WTC11 (cell line): ENCODE measurements around the gene ADAD2.

Experiments used
- FOXJ3 ChIP-seq: sonication (generic); formaldehyde crosslinking; IDR thresholded peaks from 2 replicates; pipeline ENCODE4 v1.9.0; 2021; ENCODE audit warnings: missing genetic modification reagents, mild to moderate bottlenecking, borderline replicate concordance
- NFYB ChIP-seq: sonication (generic); formaldehyde crosslinking; conservative IDR thresholded peaks from 2 replicates; pipeline ENCODE4 v1.8.0; 2022; ENCODE audit warnings: low read depth, missing genetic modification reagents
- RELA ChIP-seq: sonication (generic); formaldehyde crosslinking; IDR thresholded peaks from 2 replicates; pipeline ENCODE4 v1.8.1; 2022; ENCODE audit warnings: missing genetic modification reagents, mild to moderate bottlenecking, borderline replicate concordance
- SP1 ChIP-seq: sonication (generic); formaldehyde crosslinking; conservative IDR thresholded peaks from 2 replicates; pipeline ENCODE4 v1.8.1; 2022; ENCODE audit warnings: missing genetic modification reagents
- TF ChIP-seq, protein P1 (sequence below): sonication (generic); formaldehyde crosslinking; IDR thresholded peaks from 2 replicates; pipeline ENCODE4 v1.8.0; 2022; ENCODE audit warnings: mild to moderate bottlenecking, missing genetic modification reagents
- TF ChIP-seq, protein P2 (sequence below): sonication (generic); formaldehyde crosslinking; IDR thresholded peaks from 2 replicates; pipeline ENCODE4 v1.8.1; 2022; ENCODE audit warnings: low read depth, missing genetic modification reagents, borderline replicate concordance
- TF ChIP-seq, protein P3 (sequence below): fragments of 200-600 bp; IDR thresholded peaks from 2 replicates; pipeline ENCODE4 v1.8.0; 2022; ENCODE audit warnings: antibody characterized with exemption
- TF ChIP-seq, protein P4 (sequence below): sonication (generic); formaldehyde crosslinking; IDR thresholded peaks from 2 replicates; pipeline ENCODE4 v1.8.1; 2023; ENCODE audit warnings: mild to moderate bottlenecking, missing genetic modification reagents
- TF ChIP-seq, protein P5 (sequence below): sonication (generic); formaldehyde crosslinking; IDR thresholded peaks from 2 replicates; pipeline ENCODE4 v1.8.0; 2023; ENCODE audit warnings: missing genetic modification reagents

DNA sequence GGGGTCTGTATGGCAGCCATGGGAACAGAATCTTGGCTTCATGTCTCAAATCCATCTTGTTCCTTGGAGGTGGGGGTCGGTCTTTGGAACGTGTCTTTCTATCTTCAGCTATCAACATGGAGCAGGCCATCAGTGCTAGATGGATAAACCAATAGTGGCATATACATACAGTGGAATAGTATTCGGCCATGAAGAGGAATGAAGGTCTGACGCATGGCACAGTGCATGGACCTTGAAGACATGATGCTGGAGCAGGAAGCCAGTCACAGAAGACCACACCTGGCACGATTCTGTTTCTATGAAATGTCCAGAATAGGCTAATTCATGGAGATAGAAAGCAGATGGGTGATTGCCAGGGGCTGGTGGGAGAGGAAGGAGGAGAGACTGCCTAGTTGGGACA lies 41.1 kb downstream of the ADAD2 start:
- TF ChIP-seq, protein P1, sequence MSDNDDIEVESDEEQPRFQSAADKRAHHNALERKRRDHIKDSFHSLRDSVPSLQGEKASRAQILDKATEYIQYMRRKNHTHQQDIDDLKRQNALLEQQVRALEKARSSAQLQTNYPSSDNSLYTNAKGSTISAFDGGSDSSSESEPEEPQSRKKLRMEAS (CRISPR knock-in tag): no peak
- TF ChIP-seq, protein P2, sequence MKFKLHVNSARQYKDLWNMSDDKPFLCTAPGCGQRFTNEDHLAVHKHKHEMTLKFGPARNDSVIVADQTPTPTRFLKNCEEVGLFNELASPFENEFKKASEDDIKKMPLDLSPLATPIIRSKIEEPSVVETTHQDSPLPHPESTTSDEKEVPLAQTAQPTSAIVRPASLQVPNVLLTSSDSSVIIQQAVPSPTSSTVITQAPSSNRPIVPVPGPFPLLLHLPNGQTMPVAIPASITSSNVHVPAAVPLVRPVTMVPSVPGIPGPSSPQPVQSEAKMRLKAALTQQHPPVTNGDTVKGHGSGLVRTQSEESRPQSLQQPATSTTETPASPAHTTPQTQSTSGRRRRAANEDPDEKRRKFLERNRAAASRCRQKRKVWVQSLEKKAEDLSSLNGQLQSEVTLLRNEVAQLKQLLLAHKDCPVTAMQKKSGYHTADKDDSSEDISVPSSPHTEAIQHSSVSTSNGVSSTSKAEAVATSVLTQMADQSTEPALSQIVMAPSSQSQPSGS (CRISPR knock-in tag): no peak
- TF ChIP-seq, protein P3, sequence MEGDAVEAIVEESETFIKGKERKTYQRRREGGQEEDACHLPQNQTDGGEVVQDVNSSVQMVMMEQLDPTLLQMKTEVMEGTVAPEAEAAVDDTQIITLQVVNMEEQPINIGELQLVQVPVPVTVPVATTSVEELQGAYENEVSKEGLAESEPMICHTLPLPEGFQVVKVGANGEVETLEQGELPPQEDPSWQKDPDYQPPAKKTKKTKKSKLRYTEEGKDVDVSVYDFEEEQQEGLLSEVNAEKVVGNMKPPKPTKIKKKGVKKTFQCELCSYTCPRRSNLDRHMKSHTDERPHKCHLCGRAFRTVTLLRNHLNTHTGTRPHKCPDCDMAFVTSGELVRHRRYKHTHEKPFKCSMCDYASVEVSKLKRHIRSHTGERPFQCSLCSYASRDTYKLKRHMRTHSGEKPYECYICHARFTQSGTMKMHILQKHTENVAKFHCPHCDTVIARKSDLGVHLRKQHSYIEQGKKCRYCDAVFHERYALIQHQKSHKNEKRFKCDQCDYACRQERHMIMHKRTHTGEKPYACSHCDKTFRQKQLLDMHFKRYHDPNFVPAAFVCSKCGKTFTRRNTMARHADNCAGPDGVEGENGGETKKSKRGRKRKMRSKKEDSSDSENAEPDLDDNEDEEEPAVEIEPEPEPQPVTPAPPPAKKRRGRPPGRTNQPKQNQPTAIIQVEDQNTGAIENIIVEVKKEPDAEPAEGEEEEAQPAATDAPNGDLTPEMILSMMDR: no peak
- TF ChIP-seq, protein P4, sequence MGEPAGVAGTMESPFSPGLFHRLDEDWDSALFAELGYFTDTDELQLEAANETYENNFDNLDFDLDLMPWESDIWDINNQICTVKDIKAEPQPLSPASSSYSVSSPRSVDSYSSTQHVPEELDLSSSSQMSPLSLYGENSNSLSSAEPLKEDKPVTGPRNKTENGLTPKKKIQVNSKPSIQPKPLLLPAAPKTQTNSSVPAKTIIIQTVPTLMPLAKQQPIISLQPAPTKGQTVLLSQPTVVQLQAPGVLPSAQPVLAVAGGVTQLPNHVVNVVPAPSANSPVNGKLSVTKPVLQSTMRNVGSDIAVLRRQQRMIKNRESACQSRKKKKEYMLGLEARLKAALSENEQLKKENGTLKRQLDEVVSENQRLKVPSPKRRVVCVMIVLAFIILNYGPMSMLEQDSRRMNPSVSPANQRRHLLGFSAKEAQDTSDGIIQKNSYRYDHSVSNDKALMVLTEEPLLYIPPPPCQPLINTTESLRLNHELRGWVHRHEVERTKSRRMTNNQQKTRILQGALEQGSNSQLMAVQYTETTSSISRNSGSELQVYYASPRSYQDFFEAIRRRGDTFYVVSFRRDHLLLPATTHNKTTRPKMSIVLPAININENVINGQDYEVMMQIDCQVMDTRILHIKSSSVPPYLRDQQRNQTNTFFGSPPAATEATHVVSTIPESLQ (CRISPR knock-in tag): no peak
- TF ChIP-seq, protein P5, sequence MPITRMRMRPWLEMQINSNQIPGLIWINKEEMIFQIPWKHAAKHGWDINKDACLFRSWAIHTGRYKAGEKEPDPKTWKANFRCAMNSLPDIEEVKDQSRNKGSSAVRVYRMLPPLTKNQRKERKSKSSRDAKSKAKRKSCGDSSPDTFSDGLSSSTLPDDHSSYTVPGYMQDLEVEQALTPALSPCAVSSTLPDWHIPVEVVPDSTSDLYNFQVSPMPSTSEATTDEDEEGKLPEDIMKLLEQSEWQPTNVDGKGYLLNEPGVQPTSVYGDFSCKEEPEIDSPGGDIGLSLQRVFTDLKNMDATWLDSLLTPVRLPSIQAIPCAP (CRISPR knock-in tag): no peak
- TF ChIP-seq FOXJ3 (no peak), RELA (no peak), NFYB (CRISPR knock-in tag) (no peak), SP1 (no peak)
